HepG2 (cell line): Measurements from ENCODE around the gene PTK7. TPM values are rescaled to one million over a fixed set of nuclear protein-coding genes. Genes with fewer than 3 reads are reported as not detected.

Source experiments
- ATAC-seq: fragments of 200-7000 bp; cut with Tn5 transposase; 3 replicates; pipeline ENCODE4 v1.9.1; 2020; ENCODE audit warnings: mild to moderate bottlenecking, moderate library complexity
- BruUV-seq: library from RNA; stranded (reverse); fragments of 400-500 nt; replicated peaks from 2 replicates; lab custom pipeline; 2021; lab: Mats Ljungman, UMichigan
- CTCF ChIA-PET: fragments of 300-600 bp; formaldehyde crosslinking; extraction: SDS; loops from one replicate; lab custom pipeline; 2021; ENCODE audit warnings: low total read pairs, inconsistent platforms, low intra/inter-chr PET ratio; lab: Yijun Ruan, JAX
- POLR2A ChIA-PET: fragments of 350-600 bp; sonication (Branson Sonifier 250); formaldehyde crosslinking; loops from one replicate; lab custom pipeline; 2020; ENCODE audit warnings: antibody characterized with exemption, inconsistent platforms; lab: Yijun Ruan, JAX
- DNase-seq: peaks from one replicate; pipeline ENCODE4 v3.0.0-alpha.2; 2015; ENCODE audit warnings: low spot score
- FAIRE-seq: peaks from 3 replicates; lab custom pipeline; 2011; peaks lifted over from hg19 to GRCh38; lab: Jason Lieb, UNC
- H2AFZ ChIP-seq: one replicate; pipeline ENCODE4 v1.6.1; 2011; ENCODE audit warnings: low read length, inconsistent platforms
- H3K27ac ChIP-seq: fragments of 300-600 bp; 3 replicates; pipeline ENCODE4 v1.8.0; 2011; ENCODE audit warnings: mixed run types, mild to moderate bottlenecking, mixed read lengths, low read length, inconsistent platforms; ENCODE audit not compliant: insufficient read depth; ENCODE audit errors: extremely low read length
- H3K27me3 ChIP-seq, 2 experiments: fragments of 200-600 bp in 1 of 2; 2 replicates in 1 of 2; 3 replicates in 1 of 2; pipeline versions ENCODE4 v1.6.0 to v1.8.0; 2011; ENCODE audit warnings: low read length in 2 of 2, mild to moderate bottlenecking in 2 of 2, moderate library complexity in 2 of 2, inconsistent platforms in 1 of 2; ENCODE audit not compliant: insufficient read depth in 2 of 2, control insufficient read depth in 1 of 2
- H3K36me3 ChIP-seq, 2 experiments: fragments of 200-600 bp in 1 of 2; replicated peaks in 1 of 2; 2 replicates in 1 of 2; 3 replicates in 1 of 2; pipeline versions ENCODE4 v1.5.1 to v1.8.0; 2011; ENCODE audit warnings: low read length in 2 of 2, inconsistent platforms in 1 of 2; ENCODE audit not compliant: insufficient read depth in 2 of 2, control insufficient read depth in 1 of 2
- H3K4me1 ChIP-seq: 2 replicates; pipeline ENCODE4 v1.5.1; 2012; ENCODE audit warnings: low read length, inconsistent platforms; ENCODE audit not compliant: insufficient read depth
- H3K4me2 ChIP-seq: 2 replicates; pipeline ENCODE4 v1.6.0; 2011; ENCODE audit warnings: low read depth, low read length, inconsistent platforms
- H3K4me3 ChIP-seq, 3 experiments: fragments of 200-600 bp in 1 of 3; sonication (generic), shearing (Covaris generic) in 1 of 3; replicated peaks in 1 of 3; 2 replicates each; pipeline ENCODE4 v1.5.1; 2011 to 2016; ENCODE audit warnings: low read length in 3 of 3, inconsistent platforms in 2 of 3, low read depth in 2 of 3, mild to moderate bottlenecking in 2 of 3, control low read depth in 1 of 3, mixed read lengths in 1 of 3; ENCODE audit not compliant: insufficient read depth in 1 of 3
- H3K79me2 ChIP-seq: one replicate; pipeline ENCODE4 v1.6.1; 2011; ENCODE audit warnings: low read length, inconsistent platforms; ENCODE audit not compliant: insufficient read depth
- H3K9ac ChIP-seq: 2 replicates; pipeline ENCODE4 v1.6.0; 2011; ENCODE audit warnings: mild to moderate bottlenecking, low read depth, low read length, inconsistent platforms; ENCODE audit not compliant: insufficient read depth
- H3K9me3 ChIP-seq: 2 replicates; pipeline ENCODE4 v1.5.1; 2012; ENCODE audit warnings: mild to moderate bottlenecking, low read length
- H4K20me1 ChIP-seq: 2 replicates; pipeline ENCODE4 v1.6.0; 2011; ENCODE audit warnings: inconsistent platforms, mild to moderate bottlenecking, low read length, moderate library complexity; ENCODE audit not compliant: insufficient read depth
- CENPBD1 ChIP-seq: sonication (generic); formaldehyde crosslinking; IDR thresholded peaks from 2 replicates; pipeline ENCODE4 v1.8.0; 2022; ENCODE audit warnings: missing genetic modification reagents, low read depth, mild to moderate bottlenecking, borderline replicate concordance
- CENPX ChIP-seq: sonication (generic); formaldehyde crosslinking; IDR thresholded peaks from 2 replicates; pipeline ENCODE4 v1.9.0; 2021; ENCODE audit warnings: mild to moderate bottlenecking, missing genetic modification reagents, moderate library complexity
- EEA1 ChIP-seq: sonication (generic); formaldehyde crosslinking; IDR thresholded peaks from 2 replicates; pipeline ENCODE4 v1.5.1; 2020; ENCODE audit warnings: mild to moderate bottlenecking, missing genetic modification reagents, borderline replicate concordance
- HNF1B ChIP-seq: sonication (generic); formaldehyde crosslinking; IDR thresholded peaks from 2 replicates; pipeline ENCODE4 v1.5.1; 2020; ENCODE audit warnings: mild to moderate bottlenecking, moderate library complexity, missing genetic modification reagents
- SOX5 ChIP-seq: IDR thresholded peaks from 2 replicates; pipeline ENCODE4 v1.6.1; 2016; ENCODE audit warnings: borderline replicate concordance
- THYN1 ChIP-seq: sonication (generic); formaldehyde crosslinking; IDR thresholded peaks from 2 replicates; pipeline ENCODE4 v1.8.1; 2023; ENCODE audit warnings: low read depth, mild to moderate bottlenecking, moderate library complexity, missing genetic modification reagents, borderline replicate concordance
- U2AF1 ChIP-seq: fragments of 200-400 bp; formaldehyde crosslinking; optimal IDR thresholded peaks from 2 replicates; pipeline ENCODE3; 2017; ENCODE audit warnings: mild to moderate bottlenecking, low read depth, low read length
- ZFAT ChIP-seq: sonication (generic); formaldehyde crosslinking; conservative IDR thresholded peaks from 2 replicates; pipeline ENCODE4 v1.8.1; 2023; ENCODE audit warnings: missing genetic modification reagents, inconsistent platforms
- ZNF296 ChIP-seq: sonication (generic); formaldehyde crosslinking; conservative IDR thresholded peaks from 2 replicates; pipeline ENCODE4 v1.5.0; 2020; ENCODE audit warnings: mild to moderate bottlenecking, missing genetic modification reagents
- ZNF468 ChIP-seq: sonication (generic); formaldehyde crosslinking; IDR thresholded peaks from 2 replicates; pipeline ENCODE4 v1.8.0; 2022; ENCODE audit warnings: mild to moderate bottlenecking, moderate library complexity, missing genetic modification reagents
- ZNF761 ChIP-seq: sonication (generic); formaldehyde crosslinking; conservative IDR thresholded peaks from 2 replicates; pipeline ENCODE4 v1.4.0; 2020; ENCODE audit warnings: mild to moderate bottlenecking, missing genetic modification reagents
- WGBS: methylation state at CpG from one replicate; pipeline ENCODE4 v1.1.6; 2017; ENCODE audit warnings: low lambda C conversion rate; 5-methylcytosine and 5-hydroxymethylcytosine counted together
- in situ Hi-C: cut with HindIII; loops from 2 replicates; pipeline ENCODE4 v1.10.0; 2017; ENCODE audit warnings: low pct_unique_long_range_greater_than_20kb; ENCODE audit not compliant: extremely low pct_ligation_motif_present
- intact Hi-C: fragments of 100-400 bp; cut with micrococcal nuclease; formaldehyde crosslinking; loops from one replicate; pipeline ENCODE4 v1.10.0; 2022; ENCODE audit not compliant: unreplicated experiment
- polyA plus RNA-seq, 8 experiments: library from polyadenylated mRNA; depleted of rRNA in 3 of 8; stranded (reverse) in 7 of 8; unstranded in 1 of 8; fragments of >200 nt; fragmentation: Illumina TruSeq in 4 of 8; extraction: Trizol in 4 of 8; gene quantifications; 2 replicates each; pipeline versions ENCODE4 v1.2.1 to v1.2.3, GENCODE V29; 2011 to 2016; ENCODE audit warnings: low read depth in 4 of 8, missing spikeins in 1 of 8, mixed read lengths in 1 of 8; ENCODE audit not compliant: insufficient read depth in 1 of 8
- total RNA-seq, 5 experiments: library from RNA; depleted of rRNA; stranded (reverse); fragments of >200 nt; fragmentation: Illumina TruSeq; extraction: Trizol; gene quantifications; 2 replicates each; pipeline ENCODE4 v1.2.3, GENCODE V29; 2016; ENCODE audit warnings: low read depth in 1 of 5
- TF ChIP-seq, protein P1 (sequence below): sonication (generic); formaldehyde crosslinking; IDR thresholded peaks from 2 replicates; pipeline ENCODE4 v1.4.0; 2020; ENCODE audit warnings: low read depth, mild to moderate bottlenecking, missing genetic modification reagents

Gene PTK7
- total and polyA plus RNA-seq, 2 of the 13 experiments (the other 11 are each of a cell fraction or from before 2014, with no cell fraction given): 98.5 to 99.8 TPM

GRCh38 chr6:43203718-43204095 lies 127.6 kb downstream of the PTK7 start:
- ATAC-seq (no peak), FAIRE-seq (no peak), DNase-seq (no peak)
- no TSS peak for BruUV-seq
- ChIA-PET CTCF (no interaction called here), POLR2A (no interaction called here)
- in situ Hi-C loops: no loop called here
- Histone ChIP-seq H3K9me3 (no peaks in the 10 kb centered on the region), H4K20me1 (no peaks in the 10 kb centered on the region), H3K27me3 (no peaks in the 10 kb centered on the region), H3K9ac (no peak overlapping the region), H3K36me3 (peaks cover 0 to 2% of the 10 kb centered on the region in 2 experiments; a peak in 2 of 5 replicates), H3K27ac (no peak overlapping the region), H2AFZ (no peak overlapping the region), H3K4me3 (no peak overlapping the region), H3K79me2 (no peaks in the 10 kb centered on the region), H3K4me1 (0 out of 2 replicates have a peak, but pooled peaks cover 5% of the 10 kb centered on the region), H3K4me2 (no peak overlapping the region)
- TF ChIP-seq SOX5 (CRISPR knock-in tag) (no peak), THYN1 (no peak), CENPX (CRISPR knock-in tag) (no peak), HNF1B (CRISPR knock-in tag) (no peak), U2AF1 (no peak), ZFAT (CRISPR knock-in tag) (no peak), ZNF761 (CRISPR knock-in tag) (no peak), ZNF468 (CRISPR knock-in tag) (no peak), ZNF296 (no peak), CENPBD1 (CRISPR knock-in tag) (no peak), EEA1 (CRISPR knock-in tag) (no peak)
- TF ChIP-seq, protein P1, sequence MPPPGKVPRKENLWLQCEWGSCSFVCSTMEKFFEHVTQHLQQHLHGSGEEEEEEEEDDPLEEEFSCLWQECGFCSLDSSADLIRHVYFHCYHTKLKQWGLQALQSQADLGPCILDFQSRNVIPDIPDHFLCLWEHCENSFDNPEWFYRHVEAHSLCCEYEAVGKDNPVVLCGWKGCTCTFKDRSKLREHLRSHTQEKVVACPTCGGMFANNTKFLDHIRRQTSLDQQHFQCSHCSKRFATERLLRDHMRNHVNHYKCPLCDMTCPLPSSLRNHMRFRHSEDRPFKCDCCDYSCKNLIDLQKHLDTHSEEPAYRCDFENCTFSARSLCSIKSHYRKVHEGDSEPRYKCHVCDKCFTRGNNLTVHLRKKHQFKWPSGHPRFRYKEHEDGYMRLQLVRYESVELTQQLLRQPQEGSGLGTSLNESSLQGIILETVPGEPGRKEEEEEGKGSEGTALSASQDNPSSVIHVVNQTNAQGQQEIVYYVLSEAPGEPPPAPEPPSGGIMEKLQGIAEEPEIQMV (CRISPR knock-in tag): no peak
- intact Hi-C loops: no loop called here
- 92% methylated on average over 8 of the region's 8 CpGs for WGBS
